CD14-positive monocyte (primary cell): ENCODE data around the gene MCC. TPM values are rescaled to one million over a fixed set of nuclear protein-coding genes. Genes with fewer than 3 reads are reported as not detected.

Experiments used
- DNase-seq, 3 donors: peaks; one replicate each; pipeline ENCODE4 v3.0.0-alpha.2; 2011 to 2022
- H2AFZ ChIP-seq: 2 replicates; pipeline ENCODE4 v1.6.0; 2012; ENCODE audit warnings: mild to moderate bottlenecking, low read depth, low read length, inconsistent platforms; ENCODE audit not compliant: insufficient read depth, poor library complexity, severe bottlenecking
- H3K27ac ChIP-seq, 2 donors: 1 replicate in 1 of 2; 2 replicates in 1 of 2; pipeline ENCODE4 v1.5.1; 2012 to 2013; ENCODE audit warnings: low read length in 2 of 2, control low read depth in 1 of 2, inconsistent platforms in 1 of 2, low read depth in 1 of 2, mild to moderate bottlenecking in 1 of 2
- H3K27me3 ChIP-seq, 2 donors: one replicate each; pipeline versions ENCODE4 v1.6.0 to v1.6.1; 2011 to 2013; ENCODE audit warnings: low read length in 2 of 2; ENCODE audit not compliant: control insufficient read depth in 2 of 2, insufficient read depth in 2 of 2
- H3K36me3 ChIP-seq, 2 donors: replicated peaks in 1 of 2; 1 replicate in 1 of 2; 2 replicates in 1 of 2; pipeline versions ENCODE4 v1.5.1 to v1.6.1; 2012 to 2013; ENCODE audit warnings: low read length in 2 of 2, control low read depth in 1 of 2, inconsistent platforms in 1 of 2, mild to moderate bottlenecking in 1 of 2; ENCODE audit not compliant: insufficient read depth in 2 of 2, control insufficient read depth in 1 of 2
- H3K4me1 ChIP-seq, 2 donors: 1 replicate in 1 of 2; 2 replicates in 1 of 2; pipeline versions ENCODE4 v1.5.1 to v1.6.1; 2012 to 2013; ENCODE audit warnings: low read length in 2 of 2, control low read depth in 1 of 2, inconsistent platforms in 1 of 2, mild to moderate bottlenecking in 1 of 2, moderate library complexity in 1 of 2; ENCODE audit not compliant: insufficient read depth in 2 of 2, control insufficient read depth in 1 of 2
- H3K4me2 ChIP-seq: replicated peaks from 2 replicates; pipeline ENCODE3; 2012; ENCODE audit warnings: low read length, moderate library complexity, mild to moderate bottlenecking; ENCODE audit not compliant: poor library complexity, severe bottlenecking; ENCODE audit errors: extremely low read depth
- H3K4me3 ChIP-seq, 3 experiments: fragments of 200-600 bp in 1 of 3; sonication (generic) in 1 of 3; replicated peaks in 1 of 3; 1 replicate in 2 of 3; 2 replicates in 1 of 3; pipeline ENCODE4 v1.5.1; 2011 to 2013; ENCODE audit warnings: low read length in 3 of 3, mild to moderate bottlenecking in 3 of 3, control low read depth in 2 of 3, low read depth in 2 of 3, inconsistent platforms in 1 of 3, moderate library complexity in 1 of 3
- H3K79me2 ChIP-seq: 2 replicates; pipeline ENCODE4 v1.6.0; 2012; ENCODE audit warnings: mild to moderate bottlenecking, control low read depth, inconsistent platforms, low read length, moderate library complexity; ENCODE audit not compliant: insufficient read depth
- H3K9ac ChIP-seq: 2 replicates; pipeline ENCODE4 v1.6.0; 2017; ENCODE audit warnings: low read length, mild to moderate bottlenecking; ENCODE audit not compliant: insufficient read depth, poor library complexity, severe bottlenecking
- H3K9me3 ChIP-seq, 2 donors: replicated peaks in 1 of 2; 1 replicate in 1 of 2; 2 replicates in 1 of 2; pipeline versions ENCODE4 v1.5.1 to v1.6.1; 2012 to 2013; ENCODE audit warnings: low read length in 2 of 2, control low read depth in 1 of 2; ENCODE audit not compliant: control insufficient read depth in 1 of 2, insufficient read depth in 1 of 2
- H4K20me1 ChIP-seq: 2 replicates; pipeline ENCODE4 v1.6.0; 2012; ENCODE audit warnings: mild to moderate bottlenecking, low read length, control low read depth, moderate library complexity; ENCODE audit not compliant: insufficient read depth
- H3K27ac Mint-ChIP-seq, 7 donors: one replicate each; pipeline ENCODE4 v1.8.0; 2020; ENCODE audit warnings: mild to moderate bottlenecking in 7 of 7, mixed read lengths in 7 of 7, moderate library complexity in 6 of 7, inconsistent platforms in 2 of 7
- H3K27me3 Mint-ChIP-seq, 3 donors: one replicate each; pipeline ENCODE4 v1.8.0; 2021 to 2022; ENCODE audit warnings: low read depth in 3 of 3, mild to moderate bottlenecking in 3 of 3, mixed read lengths in 3 of 3, moderate library complexity in 3 of 3, inconsistent platforms in 1 of 3
- H3K36me3 Mint-ChIP-seq, 2 donors: one replicate each; pipeline ENCODE4 v1.8.0; 2020; ENCODE audit warnings: mixed read lengths in 2 of 2, inconsistent platforms in 1 of 2, mild to moderate bottlenecking in 1 of 2
- H3K4me1 Mint-ChIP-seq: one replicate; pipeline ENCODE4 v1.8.0; 2020; ENCODE audit warnings: mild to moderate bottlenecking, mixed read lengths
- H3K4me3 Mint-ChIP-seq, 2 donors: one replicate each; pipeline ENCODE4 v1.8.0; 2020; ENCODE audit warnings: mild to moderate bottlenecking in 2 of 2, mixed read lengths in 2 of 2, moderate library complexity in 1 of 2
- H3K9me3 Mint-ChIP-seq, 7 donors: one replicate each; pipeline ENCODE4 v1.8.0; 2020 to 2022; ENCODE audit warnings: mixed read lengths in 7 of 7, mild to moderate bottlenecking in 6 of 7, moderate library complexity in 6 of 7, inconsistent platforms in 2 of 7
- WGBS: methylation state at CpG from one replicate; pipeline ENCODE4 v1.1.5; 2013; ENCODE audit warnings: missing lambda C conversion rate; ENCODE audit not compliant: insufficient coverage; 5-methylcytosine and 5-hydroxymethylcytosine counted together
- intact Hi-C, 2 donors: fragments of 100-400 bp; cut with micrococcal nuclease; formaldehyde crosslinking; loops; one replicate each; pipeline versions ENCODE4 v1.15.0 to v1.15.1; 2023
- polyA plus RNA-seq, 3 donors: library from polyadenylated mRNA; depleted of rRNA in 1 of 3; unstranded in 2 of 3; stranded (reverse) in 1 of 3; fragments of 300-500 nt in 2 of 3; fragments of >200 nt in 1 of 3; fragmentation: Illumina TruSeq in 2 of 3; gene quantifications; 1 replicate in 2 of 3; 2 replicates in 1 of 3; pipeline ENCODE4 v1.2.3, GENCODE V29; 2012 to 2021
- TF ChIP-seq, protein P1 (sequence below): fragments of 200-600 bp; IDR thresholded peaks from one replicate; pipeline ENCODE4 v1.8.0; 2022; ENCODE audit warnings: antibody characterized with exemption, mild to moderate bottlenecking

The MCC gene
- polyA plus RNA-seq, 3 donors, result 0.09 TPM; not detected in 2

DNA sequence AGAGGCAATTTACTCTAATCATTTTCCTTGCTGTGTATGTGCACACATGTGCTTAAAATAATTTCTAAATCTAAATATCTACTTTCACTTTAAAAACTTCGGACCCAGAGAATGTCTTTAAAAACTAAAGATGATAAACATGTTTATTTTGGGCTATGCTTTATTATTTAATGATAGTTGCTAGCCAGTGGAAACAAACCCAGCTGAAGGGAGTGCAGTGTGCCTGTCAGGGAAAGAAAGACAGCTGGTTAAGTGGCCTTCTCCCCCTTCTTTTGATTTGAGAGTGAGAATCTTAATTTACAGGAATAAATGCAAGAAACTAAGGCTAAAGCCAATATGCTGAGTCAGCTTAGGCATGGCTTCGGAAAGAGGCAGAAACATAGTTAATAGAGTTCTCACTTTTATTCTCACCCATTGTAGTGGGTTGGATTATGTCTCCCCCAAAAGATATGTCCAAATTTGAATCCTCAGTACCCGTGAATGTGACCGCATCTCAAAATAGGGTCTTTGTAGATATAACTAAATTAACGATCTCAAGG is 400.2 kb downstream of the MCC start:
- intact Hi-C loops, result no loop called here
- Histone ChIP-seq H3K9ac (no peak overlapping the region), H3K9me3 (no peaks in the 10 kb centered on the region), H3K4me3 (no peak overlapping the region), H3K27ac (no peak overlapping the region), H2AFZ (no peak overlapping the region), H3K4me2 (no peak overlapping the region), H4K20me1 (no peaks in the 10 kb centered on the region), H3K27me3 (no peaks in the 10 kb centered on the region), H3K79me2 (no peaks in the 10 kb centered on the region), H3K36me3 (no peaks in the 10 kb centered on the region), H3K4me1 (no peaks in the 10 kb centered on the region)
- TF ChIP-seq, protein P1, sequence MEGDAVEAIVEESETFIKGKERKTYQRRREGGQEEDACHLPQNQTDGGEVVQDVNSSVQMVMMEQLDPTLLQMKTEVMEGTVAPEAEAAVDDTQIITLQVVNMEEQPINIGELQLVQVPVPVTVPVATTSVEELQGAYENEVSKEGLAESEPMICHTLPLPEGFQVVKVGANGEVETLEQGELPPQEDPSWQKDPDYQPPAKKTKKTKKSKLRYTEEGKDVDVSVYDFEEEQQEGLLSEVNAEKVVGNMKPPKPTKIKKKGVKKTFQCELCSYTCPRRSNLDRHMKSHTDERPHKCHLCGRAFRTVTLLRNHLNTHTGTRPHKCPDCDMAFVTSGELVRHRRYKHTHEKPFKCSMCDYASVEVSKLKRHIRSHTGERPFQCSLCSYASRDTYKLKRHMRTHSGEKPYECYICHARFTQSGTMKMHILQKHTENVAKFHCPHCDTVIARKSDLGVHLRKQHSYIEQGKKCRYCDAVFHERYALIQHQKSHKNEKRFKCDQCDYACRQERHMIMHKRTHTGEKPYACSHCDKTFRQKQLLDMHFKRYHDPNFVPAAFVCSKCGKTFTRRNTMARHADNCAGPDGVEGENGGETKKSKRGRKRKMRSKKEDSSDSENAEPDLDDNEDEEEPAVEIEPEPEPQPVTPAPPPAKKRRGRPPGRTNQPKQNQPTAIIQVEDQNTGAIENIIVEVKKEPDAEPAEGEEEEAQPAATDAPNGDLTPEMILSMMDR, result no peak
- H3K27me3 Mint-ChIP-seq, result peaks cover 8 to 18% (median 14%) of the 10 kb centered on the region in 3 donors
- no peak overlapping the region for H3K4me3 Mint-ChIP-seq
- H3K27ac Mint-ChIP-seq, result no peak overlapping the region
- H3K9me3 Mint-ChIP-seq, result no peaks in the 10 kb centered on the region
- 100% methylated on average over 1 of the region's 5 CpGs for WGBS
- no peak for DNase-seq
- no peaks in the 10 kb centered on the region for H3K36me3 Mint-ChIP-seq
- H3K4me1 Mint-ChIP-seq, result no peaks in the 10 kb centered on the region

DNA sequence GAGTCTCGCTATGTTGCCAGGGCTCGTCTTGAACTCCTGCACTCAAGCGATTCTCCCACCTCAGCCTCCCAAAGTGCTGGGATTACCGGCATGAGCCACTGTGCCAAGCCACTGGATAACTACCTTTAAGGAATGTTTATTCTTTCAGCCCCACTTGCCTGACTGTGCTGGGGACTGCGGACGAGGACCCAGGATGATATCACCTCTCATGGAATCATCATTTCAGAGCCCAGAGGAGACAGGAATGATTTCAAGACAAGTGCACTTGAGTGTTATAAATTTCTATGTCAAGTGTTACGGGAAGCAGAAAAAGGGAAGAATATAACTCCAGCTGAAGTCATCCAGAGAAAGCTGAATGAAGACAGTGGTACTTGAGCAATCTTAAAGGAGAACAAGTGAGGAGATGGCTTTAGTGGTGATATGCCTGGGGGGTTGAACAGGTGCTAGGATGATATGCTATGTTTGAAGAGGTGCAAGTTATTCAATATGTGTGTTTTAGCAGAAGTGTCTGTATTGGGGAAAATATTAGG is 402.3 kb downstream of the MCC start:
- Mint-ChIP-seq H3K4me1 (no peaks in the 10 kb centered on the region), H3K27ac (no peak overlapping the region), H3K27me3 (peaks cover 6 to 19% (median 12%) of the 10 kb centered on the region in 3 donors), H3K4me3 (peak overlapping the region in 1 of 2 donors; percentile 0), H3K9me3 (peaks cover 0 to 3% (median 0%) of the 10 kb centered on the region in 7 donors), H3K36me3 (no peaks in the 10 kb centered on the region)
- no peaks in the 10 kb centered on the region for H3K79me2 ChIP-seq
- H3K27me3 ChIP-seq, result no peaks in the 10 kb centered on the region
- H3K9me3 ChIP-seq, result no peaks in the 10 kb centered on the region
- intact Hi-C loops, result no loop called here
- no peak overlapping the region for H2AFZ ChIP-seq
- no peak overlapping the region for H3K4me3 ChIP-seq
- WGBS, result 84% methylated on average over 5 of the region's 7 CpGs
- DNase-seq, result no peak
- TF ChIP-seq, protein P1, result no peak
- H3K36me3 ChIP-seq, result no peaks in the 10 kb centered on the region
- H4K20me1 ChIP-seq, result no peaks in the 10 kb centered on the region
- no peak overlapping the region for H3K9ac ChIP-seq
- H3K27ac ChIP-seq, result no peak overlapping the region
- H3K4me2 ChIP-seq, result no peak overlapping the region
- H3K4me1 ChIP-seq, result no peaks in the 10 kb centered on the region
